Gastroesophageal sphincter (tissue), 3 donors: ENCODE data around the gene SLC52A1.

ENCODE experiments used
- CTCF ChIP-seq, 4 experiments: fragments of 200-600 bp in 2 of 4; fragments of 450-650 bp in 2 of 4; sonication (generic) in 1 of 4; IDR thresholded peaks; one replicate each; pipeline ENCODE4 v1.5.1; 2017 to 2019; ENCODE audit warnings: antibody characterized with exemption in 4 of 4, mild to moderate bottlenecking in 2 of 4, moderate library complexity in 2 of 4
- EP300 ChIP-seq: sonication (generic); formaldehyde crosslinking; IDR thresholded peaks from one replicate; pipeline ENCODE4 v1.6.1; 2017; ENCODE audit warnings: antibody characterized with exemption, mild to moderate bottlenecking
- POLR2A ChIP-seq, 2 donors: fragments of 450-650 bp; IDR thresholded peaks; one replicate each; pipeline ENCODE4 v1.6.1; 2017; ENCODE audit warnings: antibody characterized with exemption in 2 of 2, mild to moderate bottlenecking in 2 of 2, moderate library complexity in 1 of 2
- POLR2AphosphoS5 ChIP-seq: sonication (generic); formaldehyde crosslinking; IDR thresholded peaks from one replicate; pipeline ENCODE4 v1.6.1; 2017; ENCODE audit warnings: antibody characterized with exemption

GRCh38 chr17:5034063-5034462, 1.2 kb downstream of the SLC52A1 start:
- TF ChIP-seq CTCF (IDR thresholded peaks at IDR 0.05), result no peak
- no peak for TF ChIP-seq POLR2AphosphoS5
- no peak for TF ChIP-seq POLR2A (IDR thresholded peaks at IDR 0.05)
- no peak for TF ChIP-seq EP300
